SIG-M5 treated with dmso at 0.1 percent for 504 hours (cell line): ENCODE results near the gene MAVS.
"Not testable (repeated sequence)": the region's sequence is repeated elsewhere in the genome, so short reads cannot be mapped to it uniquely, and the experiment has no call there.

Experiments
- DNase-seq: peaks from one replicate; lab custom pipeline; 2025; ENCODE audit not compliant: unreplicated experiment; lab: John Stamatoyannopoulos, UW

The MAVS gene

DNA sequence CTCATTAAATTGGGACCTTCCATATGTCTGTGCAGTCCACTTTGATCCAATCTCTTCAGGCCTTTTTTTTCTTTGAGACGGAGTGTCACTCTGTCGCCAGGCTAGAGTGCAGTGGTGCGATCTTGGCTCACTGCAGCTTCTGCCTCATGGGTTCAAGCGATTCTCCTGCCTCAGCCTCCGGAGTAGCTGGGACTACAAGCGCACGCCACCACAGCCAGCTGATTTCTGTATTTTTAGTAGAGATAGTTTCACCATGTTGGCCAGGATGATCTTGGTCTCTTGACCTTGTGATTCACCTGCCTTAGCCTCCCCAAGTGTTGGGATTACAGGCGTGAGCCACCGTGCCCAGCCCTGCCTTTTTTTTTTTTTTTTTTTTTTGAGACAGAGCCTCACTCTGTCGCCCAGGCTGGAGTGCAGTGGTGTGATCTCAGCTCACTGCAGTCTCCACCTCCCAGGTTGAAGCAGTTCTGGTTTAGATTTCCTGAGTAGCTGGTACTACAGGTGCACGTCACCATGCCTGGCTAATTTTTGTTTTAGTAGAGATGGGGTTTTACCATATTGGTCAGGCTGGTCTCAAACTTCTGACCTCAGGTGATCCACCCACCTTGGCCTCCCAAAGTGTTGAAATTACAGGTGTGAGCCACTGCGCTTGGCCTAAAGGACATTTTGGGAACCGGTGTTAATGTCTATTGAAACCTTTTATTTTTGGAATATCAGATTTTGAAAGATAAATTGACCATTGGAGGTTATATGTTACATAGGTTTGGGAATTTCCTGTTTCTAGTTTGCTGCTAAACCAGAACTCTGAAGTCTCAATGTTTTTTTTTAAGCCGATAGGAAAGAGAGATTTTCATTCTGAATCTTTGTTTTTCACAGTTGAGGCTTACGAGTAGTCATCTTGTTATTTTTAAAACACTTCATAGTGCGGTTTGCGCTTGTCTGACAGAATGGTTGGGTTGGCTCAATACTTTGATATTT lies 60.4 kb downstream of the MAVS start:
- not testable (repeated sequence) for DNase-seq

DNA sequence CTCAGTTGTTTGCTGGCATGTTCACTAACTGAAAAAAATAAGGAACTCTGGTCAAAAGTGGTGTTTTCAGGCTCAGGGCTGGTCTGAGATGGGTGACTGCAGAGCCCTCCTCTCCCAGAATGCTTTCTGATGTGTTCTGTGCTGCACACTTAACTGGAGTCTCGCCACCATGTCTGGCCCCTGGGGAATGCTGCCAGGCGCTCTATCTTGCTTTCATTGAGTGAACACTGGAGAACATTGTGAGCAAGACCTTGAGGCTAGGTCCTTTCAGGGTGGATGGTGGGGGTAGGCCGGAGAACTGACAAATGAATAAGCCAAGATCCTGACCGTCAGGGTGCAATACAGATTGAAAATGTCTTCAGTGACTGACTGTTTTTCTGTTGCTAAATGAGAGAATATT lies 62.0 kb downstream of the MAVS start:
- no peak for DNase-seq

DNA sequence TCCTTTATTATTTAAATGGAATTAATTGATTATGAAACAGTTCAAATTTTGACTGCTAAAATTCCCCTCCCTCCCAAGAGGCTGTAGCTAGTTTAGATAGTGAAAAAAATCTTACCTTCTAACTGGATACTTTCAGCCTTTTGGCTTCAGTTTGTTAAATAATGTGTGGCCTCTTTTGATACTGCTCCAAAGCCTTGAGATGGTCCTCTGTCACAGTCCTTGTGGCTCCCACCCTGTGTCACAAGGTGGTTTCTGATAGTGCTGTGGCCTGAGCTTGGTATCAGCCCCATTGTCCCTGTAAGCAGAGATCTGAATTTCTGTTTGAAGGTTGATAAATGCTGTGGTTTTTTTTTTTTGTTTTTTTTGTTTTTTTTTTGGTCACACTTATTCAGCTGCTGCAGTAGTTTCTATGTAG lies 63.3 kb downstream of the MAVS start:
- DNase-seq = no peak

DNA sequence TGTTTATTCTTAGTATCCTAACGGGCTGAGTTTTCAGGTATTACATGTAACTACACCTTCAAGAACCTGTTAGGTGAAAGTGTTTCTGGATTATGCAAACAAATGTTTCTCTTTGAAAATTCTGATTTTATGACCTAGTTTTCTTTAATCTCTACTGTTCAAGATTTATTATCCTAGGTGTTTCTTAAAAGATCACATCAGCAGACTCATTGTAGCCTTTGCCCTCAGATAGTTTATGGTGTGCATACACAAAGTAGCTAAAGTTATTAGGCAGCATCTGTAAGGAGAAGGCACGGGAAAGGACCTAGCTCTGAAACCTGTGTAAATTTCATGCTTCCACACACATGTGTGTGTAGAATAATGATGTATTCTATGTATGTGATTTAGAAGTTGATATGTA lies 64.2 kb downstream of the MAVS start:
- DNase-seq = no peak

DNA sequence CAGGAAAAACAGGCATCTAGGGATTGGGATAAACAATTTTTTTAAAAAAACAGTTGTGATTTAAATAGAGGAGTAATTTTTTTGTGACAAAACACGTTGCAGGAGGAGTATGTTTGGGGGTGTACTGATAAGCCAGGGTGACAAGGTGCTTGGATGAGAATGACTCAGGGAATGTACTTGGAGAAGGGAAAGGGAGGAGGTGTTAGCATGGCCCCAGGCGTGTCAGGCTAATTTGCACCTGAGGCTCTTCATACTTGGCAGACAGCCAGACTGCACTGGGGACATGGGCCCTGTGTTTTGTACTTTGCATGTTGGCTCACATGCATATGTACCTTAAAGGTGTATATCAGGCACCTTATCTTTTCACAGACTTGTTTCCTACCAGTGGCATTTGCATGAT lies 65.3 kb downstream of the MAVS start:
- DNase-seq = no peak

DNA sequence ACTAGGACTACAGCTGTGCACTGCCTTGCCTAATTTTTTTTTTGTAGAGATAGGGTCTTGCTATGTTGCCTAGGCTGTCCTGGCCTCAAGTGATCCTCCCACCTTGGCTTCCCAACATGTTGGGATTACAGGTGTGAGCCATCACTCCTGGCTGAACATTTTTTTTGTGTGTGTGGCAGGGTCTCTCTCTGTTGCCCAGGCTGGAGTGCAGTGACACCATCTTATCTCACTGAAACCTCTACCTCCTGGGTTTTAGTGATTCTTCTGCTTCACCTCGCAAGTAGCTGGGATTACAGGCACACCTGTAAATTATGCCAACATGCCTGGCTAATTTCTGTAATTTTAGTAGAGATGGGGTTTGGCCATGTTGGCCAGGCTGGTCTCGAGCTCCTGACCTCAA lies 67.8 kb downstream of the MAVS start:
- no peak for DNase-seq

DNA sequence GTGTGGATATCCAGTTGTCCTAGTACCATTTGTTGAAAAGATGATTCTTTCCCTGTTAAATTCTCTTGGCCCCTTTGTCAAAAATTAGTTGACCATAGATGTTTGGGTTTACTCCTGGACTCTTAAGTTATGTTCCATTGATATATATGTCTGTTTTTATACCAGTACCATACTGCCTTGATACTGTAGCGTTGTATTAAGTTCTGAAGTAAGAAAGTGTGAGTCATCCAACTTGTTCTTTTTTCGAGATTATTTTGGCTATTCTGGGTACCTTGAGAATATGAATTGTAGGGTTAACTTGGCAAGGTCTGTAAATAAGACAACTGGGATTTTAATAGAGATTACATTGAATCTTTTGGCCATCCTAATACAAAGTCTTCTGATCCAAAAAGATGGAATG lies 69.1 kb downstream of the MAVS start:
- DNase-seq = no peak

DNA sequence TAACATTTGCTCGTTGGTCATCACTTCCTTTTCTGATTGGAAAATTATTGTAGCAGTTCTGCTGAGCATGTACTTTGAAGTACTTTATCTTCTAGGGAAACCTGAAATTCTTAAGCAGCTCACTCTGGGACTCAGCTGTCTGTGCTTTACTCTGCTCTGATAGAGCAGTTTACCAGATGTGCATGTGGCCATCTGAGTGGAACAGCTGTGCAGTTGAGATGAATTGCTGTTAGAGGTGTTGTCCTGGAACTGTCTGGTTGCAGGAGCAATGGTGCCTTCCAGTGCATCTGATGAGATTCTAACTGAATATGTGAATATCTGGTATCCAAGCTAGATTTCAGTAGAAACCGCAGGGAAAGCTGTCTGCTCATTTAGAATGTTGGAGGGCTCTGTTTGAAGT lies 69.7 kb downstream of the MAVS start:
- no peak for DNase-seq

DNA sequence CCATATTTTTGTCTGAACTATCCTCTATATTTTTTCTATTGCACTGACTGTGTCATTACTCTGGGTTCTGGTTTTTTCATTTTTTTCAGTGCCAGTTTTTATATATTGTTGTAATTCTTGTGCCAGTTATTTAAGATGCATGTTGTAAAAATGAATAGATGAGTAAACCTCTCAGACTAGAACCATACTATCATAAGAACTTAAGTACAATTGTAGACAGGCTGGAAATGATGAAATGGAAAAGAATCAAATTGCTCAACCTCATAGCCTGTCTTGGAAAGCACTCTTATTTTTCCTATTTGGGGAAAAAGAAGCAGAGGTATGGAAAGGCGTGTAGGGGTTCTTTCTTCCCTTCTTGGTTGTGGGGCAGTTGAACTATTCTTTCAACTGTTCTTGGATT lies 72.7 kb downstream of the MAVS start:
- DNase-seq = no peak

DNA sequence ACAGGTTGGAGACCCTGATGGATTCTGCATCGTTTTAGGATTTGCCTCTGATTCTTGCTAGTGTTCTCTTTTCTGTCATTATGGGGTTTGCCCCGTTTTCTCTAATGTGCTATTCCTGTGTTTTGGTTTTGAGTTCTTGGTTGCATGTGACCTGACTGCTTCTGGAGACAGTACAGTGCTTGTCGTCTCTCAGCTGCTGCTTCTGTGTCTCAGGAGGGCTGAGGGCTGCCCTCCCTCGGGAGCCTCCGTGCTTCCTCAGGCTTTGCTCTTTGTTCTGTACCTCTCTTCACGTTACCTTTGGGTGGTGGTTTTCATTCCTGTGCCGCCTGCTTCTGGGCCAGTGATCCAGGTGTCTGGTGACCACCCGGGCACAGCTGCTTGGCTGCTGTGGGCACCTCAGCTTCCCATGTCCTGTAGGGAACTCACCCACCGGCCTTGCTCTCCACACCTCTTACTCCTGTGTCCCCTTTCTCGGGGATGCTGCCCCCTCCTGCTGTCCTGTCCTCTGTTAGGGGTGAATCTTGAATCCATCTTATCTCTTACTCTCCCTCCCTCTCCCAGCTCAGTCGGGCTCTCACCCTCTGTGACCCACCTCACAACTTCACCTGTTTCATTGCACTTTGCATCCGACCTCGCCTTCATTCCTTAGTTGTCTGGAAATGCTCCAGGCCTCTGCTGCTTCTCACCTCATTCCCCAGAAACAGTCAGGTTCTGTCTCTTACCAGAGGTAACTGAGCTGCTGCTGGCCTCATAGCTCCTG lies 75.8 kb downstream of the MAVS start:
- no peak for DNase-seq

DNA sequence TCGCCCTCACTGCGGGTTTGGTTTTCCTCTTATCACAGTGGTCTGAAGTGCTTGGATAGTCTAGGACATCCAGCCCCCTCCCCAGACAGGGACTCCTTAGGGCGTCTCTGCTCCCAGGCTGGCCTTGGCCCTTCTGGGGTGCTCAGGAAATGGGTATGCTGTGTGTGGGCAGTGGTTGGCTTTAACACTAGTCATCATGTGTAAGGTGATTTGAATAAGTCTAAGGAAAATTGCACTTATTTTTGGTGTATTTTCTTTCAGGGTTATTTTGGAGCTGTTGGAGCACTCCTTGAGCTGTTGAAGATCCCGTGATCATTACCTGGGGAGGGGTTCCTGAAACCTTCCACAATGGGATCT lies 76.3 kb downstream of the MAVS start:
- no peak for DNase-seq

DNA sequence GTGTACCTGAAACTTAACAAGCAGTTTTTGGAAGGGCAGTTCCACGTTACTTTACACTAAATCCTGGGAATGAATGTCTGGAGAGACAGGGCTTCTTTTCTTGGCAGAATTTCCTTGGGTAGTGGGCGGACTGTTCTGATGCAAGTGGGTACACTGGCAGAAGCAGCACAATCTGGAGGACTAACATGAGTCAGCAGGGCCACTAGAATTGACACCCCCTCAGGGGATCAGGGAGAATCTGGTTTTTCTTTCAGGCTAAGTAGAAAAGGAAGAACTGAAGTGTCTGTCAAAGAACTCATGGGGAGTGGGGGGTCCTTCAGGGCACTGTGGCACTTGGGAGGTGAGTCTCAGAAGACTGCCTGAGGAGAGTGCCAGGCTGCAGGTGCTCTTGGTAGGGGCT lies 77.2 kb downstream of the MAVS start:
- DNase-seq = no peak

DNA sequence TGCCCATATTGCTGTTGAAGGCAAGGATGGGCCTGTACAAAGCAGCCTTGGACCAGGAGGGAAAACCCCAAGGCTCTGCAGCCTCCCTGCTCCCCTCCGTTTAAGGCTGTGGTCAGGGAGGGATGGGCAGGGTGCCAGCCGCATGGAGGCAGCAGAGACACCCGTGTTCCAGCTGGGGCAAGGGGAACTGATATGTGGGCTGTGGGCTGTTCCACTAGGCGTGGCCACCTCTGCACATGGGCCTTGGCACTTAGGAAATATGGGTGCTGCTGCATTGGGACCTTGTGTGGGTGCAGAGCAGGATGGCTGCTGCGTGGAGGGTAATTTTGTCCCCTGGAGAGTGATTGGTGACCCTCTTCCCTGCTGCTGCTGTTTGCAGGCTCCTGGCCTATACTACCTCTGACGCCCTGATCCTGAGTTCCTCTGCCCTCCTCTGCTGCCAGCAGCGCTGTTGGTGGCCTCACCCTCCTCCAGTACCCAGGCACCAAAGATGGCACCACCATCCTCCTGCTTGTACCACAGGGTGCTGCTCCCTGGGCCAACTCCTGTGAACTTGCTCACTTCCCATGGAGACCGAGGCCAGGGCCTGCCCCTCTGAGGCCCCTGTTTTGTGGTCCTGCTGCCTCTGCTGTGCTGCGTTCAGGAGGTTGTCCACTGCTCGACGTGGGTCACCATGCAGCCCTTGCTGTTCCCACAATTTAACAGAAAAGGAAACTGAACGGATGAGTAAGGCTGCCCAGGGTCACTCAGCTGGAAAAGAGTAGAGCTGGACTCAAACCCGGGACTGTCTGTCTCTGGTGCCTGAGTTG lies 77.9 kb downstream of the MAVS start:
- no peak for DNase-seq

DNA sequence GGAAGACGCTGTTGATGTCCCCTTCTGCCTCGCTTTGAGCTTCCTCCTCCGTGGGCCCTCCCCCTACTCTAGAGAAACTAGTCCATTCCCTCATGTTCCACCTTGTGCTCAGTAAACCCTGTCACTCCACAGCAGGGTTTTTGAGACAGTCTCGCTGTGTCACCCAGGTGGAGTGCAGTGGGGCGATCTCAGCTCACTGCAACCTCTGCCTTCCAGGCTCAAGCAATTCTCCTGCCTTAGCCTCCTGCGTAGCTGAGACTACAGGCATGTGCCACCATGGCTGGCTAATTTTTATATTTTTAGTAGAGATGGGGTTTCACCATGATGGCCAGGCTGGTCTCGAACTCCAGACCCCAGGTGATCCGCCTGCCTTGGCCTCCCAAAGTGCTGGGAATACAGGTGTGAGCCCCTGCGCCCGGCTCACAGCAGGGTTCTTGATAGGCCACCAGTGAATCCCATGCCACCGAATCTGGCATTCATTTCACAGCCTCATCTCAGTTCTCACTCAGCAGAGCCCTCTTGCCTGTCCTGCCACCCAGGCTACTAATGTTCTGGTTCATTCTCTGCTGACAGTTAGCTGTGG lies 78.6 kb downstream of the MAVS start:
- no peak for DNase-seq
